ENCODE results near the gene NCSTN.

NCSTN gene

DNA sequence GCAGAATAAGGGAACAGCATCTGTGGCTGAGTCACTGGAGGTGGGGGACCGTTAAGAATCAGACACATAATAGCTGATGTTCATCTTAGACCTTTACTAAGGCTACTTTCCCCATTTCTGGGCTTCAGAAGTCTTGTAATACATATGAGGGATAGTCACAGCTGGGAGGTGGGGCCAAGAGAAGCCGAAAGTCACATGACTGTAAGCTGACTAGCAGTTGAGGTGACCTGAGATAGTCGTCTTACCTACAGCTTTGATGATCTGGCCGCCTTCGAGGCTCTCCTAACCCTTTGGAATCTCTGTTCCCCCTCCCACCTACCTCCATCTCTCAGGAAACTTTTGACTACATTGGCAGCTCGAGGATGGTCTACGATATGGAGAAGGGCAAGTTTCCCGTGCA is 9.4 kb downstream of the NCSTN start:
- DNase-seq: no peak
- no peak overlapping the region for H3K27ac Mint-ChIP-seq
- no peaks in the 10 kb centered on the region for H3K4me1 Mint-ChIP-seq
- no peaks in the 10 kb centered on the region for H3K9me3 Mint-ChIP-seq
- TF ChIP-seq, protein P1, sequence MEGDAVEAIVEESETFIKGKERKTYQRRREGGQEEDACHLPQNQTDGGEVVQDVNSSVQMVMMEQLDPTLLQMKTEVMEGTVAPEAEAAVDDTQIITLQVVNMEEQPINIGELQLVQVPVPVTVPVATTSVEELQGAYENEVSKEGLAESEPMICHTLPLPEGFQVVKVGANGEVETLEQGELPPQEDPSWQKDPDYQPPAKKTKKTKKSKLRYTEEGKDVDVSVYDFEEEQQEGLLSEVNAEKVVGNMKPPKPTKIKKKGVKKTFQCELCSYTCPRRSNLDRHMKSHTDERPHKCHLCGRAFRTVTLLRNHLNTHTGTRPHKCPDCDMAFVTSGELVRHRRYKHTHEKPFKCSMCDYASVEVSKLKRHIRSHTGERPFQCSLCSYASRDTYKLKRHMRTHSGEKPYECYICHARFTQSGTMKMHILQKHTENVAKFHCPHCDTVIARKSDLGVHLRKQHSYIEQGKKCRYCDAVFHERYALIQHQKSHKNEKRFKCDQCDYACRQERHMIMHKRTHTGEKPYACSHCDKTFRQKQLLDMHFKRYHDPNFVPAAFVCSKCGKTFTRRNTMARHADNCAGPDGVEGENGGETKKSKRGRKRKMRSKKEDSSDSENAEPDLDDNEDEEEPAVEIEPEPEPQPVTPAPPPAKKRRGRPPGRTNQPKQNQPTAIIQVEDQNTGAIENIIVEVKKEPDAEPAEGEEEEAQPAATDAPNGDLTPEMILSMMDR (IDR thresholded peaks at IDR 0.05): no peak
- no peaks in the 10 kb centered on the region for H3K27me3 Mint-ChIP-seq (ENCODE audit: low read depth, poor library complexity)
- no peak overlapping the region for H3K4me3 Mint-ChIP-seq
- peaks cover 70% of the 10 kb centered on the region for H3K36me3 Mint-ChIP-seq (ENCODE audit: low read depth)

DNA sequence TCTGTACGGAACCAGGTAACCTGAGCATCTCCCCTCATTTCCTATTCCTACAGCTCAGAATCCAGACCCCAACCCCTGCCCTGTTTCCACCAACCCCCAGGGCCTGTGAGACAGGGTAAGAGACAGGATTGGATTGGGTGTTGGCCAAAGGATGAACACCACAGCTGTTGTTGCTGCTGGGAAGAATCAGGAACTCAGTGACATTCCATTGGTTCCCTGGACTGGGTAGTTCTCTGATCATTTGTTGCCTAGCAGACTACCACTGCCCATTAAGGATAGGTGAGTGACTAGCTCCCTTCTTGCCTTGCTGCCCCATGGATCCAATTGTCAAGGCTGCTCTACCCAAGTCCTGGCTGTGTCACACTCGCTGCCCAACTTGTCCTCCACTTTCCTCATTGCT is 10.0 kb downstream of the NCSTN start:
- TF ChIP-seq, protein P1 (IDR thresholded peaks at IDR 0.05): no peak
- H3K4me3 Mint-ChIP-seq: no peak overlapping the region

DNA sequence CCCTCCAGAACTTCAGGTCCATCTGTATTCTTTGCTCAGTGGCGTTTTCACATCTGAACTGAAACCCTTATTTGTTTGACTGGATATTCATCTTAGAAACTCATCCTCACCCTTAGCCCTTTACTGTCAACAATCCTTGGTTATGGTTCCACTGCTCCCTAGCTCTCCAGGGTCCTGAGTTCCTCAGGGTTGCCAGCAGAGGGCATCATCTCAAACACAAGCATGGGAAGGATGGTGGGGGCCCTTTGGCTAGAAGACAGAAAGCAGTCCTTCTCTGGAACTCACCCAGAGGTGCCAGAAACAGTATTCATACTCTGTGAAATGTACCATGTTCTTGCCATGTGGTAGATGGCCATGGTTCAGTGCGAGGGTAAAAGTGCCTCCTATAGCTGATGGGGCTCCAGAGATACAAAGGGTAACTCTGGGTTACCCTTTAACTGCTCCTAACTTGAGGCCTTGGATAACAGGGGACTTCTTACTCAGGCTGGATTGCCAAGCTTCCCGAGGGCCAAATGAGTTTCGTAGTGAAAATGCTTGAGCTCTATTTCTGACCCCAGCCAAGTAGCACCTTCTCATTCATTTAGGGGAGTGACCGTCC is 11.3 kb downstream of the NCSTN start:
- H3K27me3 Mint-ChIP-seq (ENCODE audit: low read depth, poor library complexity): no peaks in the 10 kb centered on the region
- H3K9me3 Mint-ChIP-seq: no peaks in the 10 kb centered on the region
- TF ChIP-seq, protein P1 (IDR thresholded peaks at IDR 0.05): peak; percentile 36
- DNase-seq: peak; percentile 28
- peaks cover 81% of the 10 kb centered on the region for H3K36me3 Mint-ChIP-seq (ENCODE audit: low read depth)
- H3K27ac Mint-ChIP-seq: peak overlapping the region; percentile 89
- no peaks in the 10 kb centered on the region for H3K4me1 Mint-ChIP-seq
- no peak overlapping the region for H3K4me3 Mint-ChIP-seq

More for the DNA sequence above, 10.0 kb downstream of the NCSTN start:
- H3K4me1 Mint-ChIP-seq: no peaks in the 10 kb centered on the region
- no peaks in the 10 kb centered on the region for H3K9me3 Mint-ChIP-seq
- H3K27ac Mint-ChIP-seq: no peak overlapping the region
- H3K36me3 Mint-ChIP-seq (ENCODE audit: low read depth): peaks cover 71% of the 10 kb centered on the region
- no peaks in the 10 kb centered on the region for H3K27me3 Mint-ChIP-seq (ENCODE audit: low read depth, poor library complexity)
- DNase-seq: no peak

DNA sequence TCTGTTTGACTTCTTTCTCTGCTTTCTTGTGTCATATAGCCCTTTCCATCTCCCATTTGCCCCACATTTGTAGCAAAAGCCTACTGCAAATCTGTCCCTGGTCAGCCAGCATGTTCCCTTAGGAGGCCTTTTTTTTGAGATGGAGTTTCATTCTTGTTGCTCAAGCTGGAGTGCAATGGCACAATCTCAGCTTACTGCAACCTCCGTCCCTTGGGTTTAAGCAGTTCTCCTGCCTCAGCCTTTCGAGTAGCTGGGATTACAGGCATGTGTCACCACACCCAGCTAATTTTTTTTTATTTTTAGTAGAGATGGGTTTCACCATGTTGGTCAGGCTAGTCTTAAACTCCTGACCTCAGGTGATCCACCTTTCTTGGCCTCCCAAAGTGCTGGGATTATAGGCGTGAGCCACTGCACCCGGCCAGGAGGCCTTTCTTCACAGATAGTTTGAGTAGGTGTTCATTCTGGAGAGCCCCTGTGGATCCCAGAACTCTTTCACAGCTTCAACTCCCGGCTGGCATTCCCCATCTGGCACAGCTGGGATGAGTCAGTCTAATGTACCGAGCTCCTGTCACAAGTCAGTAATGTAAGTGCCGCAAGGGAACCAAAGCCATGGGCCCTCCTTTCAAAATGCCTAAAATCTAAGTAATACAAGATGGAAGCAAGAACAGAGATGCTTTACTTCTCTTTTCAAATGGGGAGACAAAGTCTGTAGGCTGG is 14.3 kb downstream of the NCSTN start:
- H3K36me3 Mint-ChIP-seq (ENCODE audit: low read depth): peaks cover 72% of the 10 kb centered on the region
- no peak overlapping the region for H3K4me3 Mint-ChIP-seq
- peaks cover 14% of the 10 kb centered on the region for H3K4me1 Mint-ChIP-seq
- TF ChIP-seq, protein P1 (IDR thresholded peaks at IDR 0.05): no peak
- H3K27me3 Mint-ChIP-seq (ENCODE audit: low read depth, poor library complexity): no peaks in the 10 kb centered on the region
- DNase-seq: no peak
- peak overlapping the region; percentile 40 for H3K27ac Mint-ChIP-seq
- no peaks in the 10 kb centered on the region for H3K9me3 Mint-ChIP-seq

DNA sequence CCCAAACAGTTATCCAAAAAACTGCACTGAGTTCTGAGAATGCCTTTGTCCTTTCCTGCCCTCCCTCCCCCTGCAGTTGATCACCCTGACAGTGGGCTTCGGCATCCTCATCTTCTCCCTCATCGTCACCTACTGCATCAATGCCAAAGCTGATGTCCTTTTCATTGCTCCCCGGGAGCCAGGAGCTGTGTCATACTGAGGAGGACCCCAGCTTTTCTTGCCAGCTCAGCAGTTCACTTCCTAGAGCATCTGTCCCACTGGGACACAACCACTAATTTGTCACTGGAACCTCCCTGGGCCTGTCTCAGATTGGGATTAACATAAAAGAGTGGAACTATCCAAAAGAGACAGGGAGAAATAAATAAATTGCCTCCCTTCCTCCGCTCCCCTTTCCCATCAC is 14.9 kb downstream of the NCSTN start:
- Mint-ChIP-seq H3K36me3 (ENCODE audit: low read depth) (peaks cover 65% of the 10 kb centered on the region), H3K9me3 (no peaks in the 10 kb centered on the region), H3K27ac (peak overlapping the region; percentile 9), H3K4me3 (no peak overlapping the region), H3K27me3 (ENCODE audit: low read depth, poor library complexity) (no peaks in the 10 kb centered on the region), H3K4me1 (peaks cover 20% of the 10 kb centered on the region)
- TF ChIP-seq, protein P1 (IDR thresholded peaks at IDR 0.05): no peak
- no peak for DNase-seq
